GM19043 (cell line): ENCODE data around the gene NMNAT3.

Experiments
- ATAC-seq: cut with Tn5 transposase; IDR thresholded peaks from one replicate; pipeline ENCODE4 v1.9.1; 2021; ENCODE audit warnings: low read depth; ENCODE audit not compliant: unreplicated experiment

NMNAT3 gene

DNA sequence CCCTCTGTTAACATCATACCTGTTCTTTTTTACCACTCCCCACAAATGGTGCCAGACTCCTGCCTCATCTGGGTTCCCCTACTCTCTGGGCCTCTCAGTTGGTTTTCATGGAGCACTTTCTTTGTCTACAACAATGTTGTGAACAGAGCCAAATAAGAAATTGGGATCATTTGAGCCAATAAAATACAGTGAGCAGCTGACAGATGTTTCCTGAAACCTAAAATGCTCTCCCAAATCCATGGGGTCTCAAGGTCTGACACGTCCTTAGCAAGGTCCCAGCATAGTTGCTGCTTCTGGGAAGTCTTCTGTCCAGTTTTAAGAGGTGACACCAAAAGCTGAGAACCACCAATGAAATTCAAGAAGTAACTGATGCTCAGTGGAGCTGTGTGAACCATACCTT is 1.7 kb downstream of the NMNAT3 start:
- no peak for ATAC-seq

DNA sequence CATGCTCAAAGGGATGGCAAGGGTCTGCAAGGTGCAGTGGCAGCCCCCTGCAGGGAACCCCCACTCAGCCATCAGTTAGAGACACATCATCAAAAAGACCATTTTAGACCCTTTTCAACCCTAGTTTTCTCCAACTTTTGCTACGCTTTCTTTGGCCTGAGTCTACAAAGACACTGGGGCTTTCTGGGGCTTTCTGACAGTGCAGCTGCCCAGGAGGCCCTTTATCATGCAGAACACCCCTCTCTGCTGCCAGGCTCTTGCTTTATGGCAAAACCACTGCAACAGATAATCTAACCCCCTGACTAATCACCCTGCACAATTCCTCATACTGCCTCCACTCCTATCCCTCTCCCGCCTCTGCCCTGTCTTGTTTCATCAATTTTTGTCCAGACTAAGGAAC is 2.4 kb downstream of the NMNAT3 start:
- ATAC-seq = no peak

DNA sequence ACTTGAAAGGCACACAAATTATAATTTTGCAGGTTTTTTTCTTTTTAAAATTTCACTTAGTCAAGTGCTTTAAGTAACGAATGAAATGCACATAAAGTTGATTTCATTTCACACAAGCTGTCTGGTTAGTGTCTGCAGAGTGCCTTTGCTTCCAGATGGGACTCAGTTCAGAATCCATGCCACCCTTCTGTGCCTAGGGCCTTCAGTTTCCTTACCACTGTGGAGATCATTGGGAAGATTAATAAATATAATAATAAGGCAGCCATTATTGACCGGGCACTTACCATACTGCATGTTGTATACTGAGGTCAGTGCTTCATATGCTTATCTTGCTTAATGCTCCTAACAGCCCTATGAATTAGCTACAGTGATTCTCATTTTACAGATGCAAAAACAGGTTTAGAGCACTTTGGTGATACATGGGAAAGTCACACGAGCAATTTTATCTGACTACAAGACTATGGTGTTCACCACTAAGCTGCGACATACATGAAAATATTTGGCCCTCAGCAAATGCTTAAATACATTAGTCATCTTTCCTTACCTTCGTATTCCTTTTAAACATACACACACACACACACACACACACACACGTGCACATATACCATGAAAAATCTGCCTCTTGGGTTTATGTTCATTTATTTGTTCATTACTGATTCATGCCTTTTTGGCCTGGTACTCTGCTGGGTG is 3.1 kb downstream of the NMNAT3 start:
- no peak for ATAC-seq

DNA sequence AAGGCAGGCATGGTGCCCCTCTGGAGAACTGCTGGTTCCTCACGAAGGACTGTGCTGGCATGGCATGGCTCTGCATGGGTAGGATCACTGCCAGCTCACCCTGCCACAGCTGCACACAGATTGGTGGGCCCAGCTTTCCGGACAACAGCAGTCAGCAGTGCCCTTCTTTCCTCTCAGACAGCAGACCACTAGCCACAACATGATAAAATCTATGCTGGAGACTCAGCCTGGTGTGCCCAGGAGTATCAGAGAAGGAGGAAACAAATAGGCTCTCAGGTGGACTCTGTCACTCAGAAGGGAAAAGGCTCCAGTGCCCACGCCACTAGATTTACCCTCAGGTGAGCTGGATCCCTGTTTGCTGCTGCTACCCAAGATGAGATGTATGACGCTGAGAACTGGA is 4.9 kb downstream of the NMNAT3 start:
- ATAC-seq = no peak

GRCh38 chr3:139671863-139672646 is 5.7 kb downstream of the NMNAT3 start:
- ATAC-seq = no peak

DNA sequence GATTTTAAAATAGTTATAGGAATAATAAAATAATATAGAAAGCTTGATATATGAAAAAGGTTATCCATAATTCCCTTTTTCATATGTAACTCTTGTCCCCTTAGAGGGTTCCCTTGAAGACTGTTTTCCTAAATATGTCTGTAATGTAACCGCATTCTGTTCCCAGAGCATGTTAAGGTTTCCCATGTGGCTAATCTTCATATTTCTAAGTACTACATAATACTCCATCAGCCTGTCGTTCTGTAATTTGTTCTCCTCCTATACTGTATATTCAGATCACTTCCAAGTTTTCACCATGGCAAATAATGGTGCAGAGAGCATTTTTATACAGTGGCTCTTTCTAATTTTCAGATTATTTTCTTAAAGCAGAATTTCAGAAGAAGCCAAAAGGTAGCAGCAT is 6.7 kb downstream of the NMNAT3 start:
- ATAC-seq = no peak

- no peak for ATAC-seq
These were observed 7.6 kb downstream of the NMNAT3 start for GRCh38 chr3:139670196-139670595.

DNA sequence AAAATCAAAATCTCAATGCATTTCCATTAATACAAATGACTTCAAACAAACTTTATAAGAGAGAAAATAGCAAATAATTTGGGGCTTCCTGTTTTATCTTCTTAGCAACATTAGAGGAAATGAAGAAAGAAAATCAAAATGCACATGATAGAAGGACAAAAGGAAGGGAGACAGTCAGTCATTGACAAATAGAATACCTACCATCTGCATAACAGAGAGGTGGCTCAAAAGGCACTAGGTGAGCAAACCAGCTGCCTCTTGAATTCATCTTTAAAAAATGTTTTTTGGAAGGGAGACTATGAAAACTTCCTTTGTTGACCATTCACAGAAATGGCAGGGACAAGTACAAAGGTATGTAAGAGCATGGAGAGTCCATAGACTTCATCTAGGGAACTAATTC is 9.4 kb downstream of the NMNAT3 start:
- no peak for ATAC-seq

DNA sequence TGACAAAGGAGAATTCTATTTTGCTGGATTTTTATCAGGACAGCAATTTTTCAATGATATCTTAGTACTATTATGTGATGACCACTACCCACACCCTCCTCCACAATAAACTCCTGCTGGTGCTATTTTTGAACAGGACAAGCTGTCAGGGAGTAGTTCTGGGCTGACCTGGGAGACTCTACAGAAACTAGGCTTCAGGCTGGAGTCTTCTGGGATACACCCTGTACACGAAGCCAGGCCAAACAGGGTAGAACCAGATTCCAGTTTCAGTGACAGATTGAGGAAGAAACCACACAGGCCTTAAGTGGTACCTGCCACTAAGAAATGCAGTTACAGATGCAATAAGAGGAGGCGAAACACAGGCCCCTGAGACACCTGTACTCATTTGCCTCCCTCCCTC is 12.8 kb downstream of the NMNAT3 start:
- no peak for ATAC-seq

DNA sequence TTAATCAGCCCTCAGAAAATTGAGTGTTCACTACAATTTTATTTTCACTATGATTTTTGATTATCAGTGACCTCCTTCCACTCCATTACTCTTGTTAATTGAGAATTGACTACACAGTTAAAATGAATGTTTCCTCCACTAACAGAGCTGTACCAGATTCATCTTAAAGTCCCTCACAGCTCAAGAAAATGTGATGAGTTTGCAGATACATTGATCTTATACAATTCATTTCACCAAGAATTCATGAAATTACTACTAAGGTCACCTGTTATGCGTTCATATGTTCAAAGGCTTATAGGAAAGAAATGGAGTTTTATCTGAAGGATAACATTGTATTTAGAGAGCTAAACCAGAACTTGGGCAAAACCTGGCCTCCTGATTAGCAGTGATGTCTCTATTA is 17.5 kb downstream of the NMNAT3 start:
- no peak for ATAC-seq

DNA sequence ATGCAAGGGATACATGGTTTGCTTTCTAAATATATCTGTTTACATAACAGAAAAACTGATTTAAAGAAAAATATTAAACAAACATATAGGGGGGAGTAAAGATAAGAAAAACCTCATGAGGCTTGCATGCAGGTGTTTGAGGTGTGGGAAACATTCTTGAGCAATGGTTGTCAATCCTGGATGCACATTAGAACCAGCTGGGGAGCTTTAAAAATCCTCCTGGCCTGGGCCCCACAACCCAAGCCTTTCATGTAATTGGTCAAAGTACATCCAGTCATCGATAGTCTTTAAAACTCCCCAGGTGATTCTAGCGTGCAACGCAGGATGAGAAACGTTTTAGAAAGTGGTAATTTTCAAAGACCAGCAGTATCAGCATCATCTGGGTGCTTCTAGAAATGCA is 18.3 kb downstream of the NMNAT3 start:
- no peak for ATAC-seq

GRCh38 chr3:139657936-139658335 is 19.8 kb downstream of the NMNAT3 start:
- no peak for ATAC-seq

DNA sequence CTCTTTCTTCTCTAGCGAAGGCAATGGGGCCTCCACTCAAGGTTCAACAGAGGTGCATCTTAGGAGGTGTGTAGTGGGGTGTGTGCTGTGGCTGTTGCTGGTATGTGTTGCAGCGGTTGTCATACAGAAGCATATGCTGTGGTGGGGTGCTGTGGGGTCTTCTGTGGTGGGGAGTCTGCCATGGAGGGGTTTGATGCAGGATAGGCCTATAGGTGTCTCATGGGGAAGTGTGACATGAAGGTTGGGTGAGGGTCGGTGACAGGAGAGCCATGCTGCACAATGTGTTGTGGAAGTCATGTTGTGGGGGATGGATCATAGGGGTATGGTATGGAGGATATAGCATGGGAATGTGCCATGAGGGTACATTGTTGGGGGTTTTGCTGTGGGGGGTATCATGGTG is 20.3 kb downstream of the NMNAT3 start:
- ATAC-seq = no peak

- no peak for ATAC-seq
These were observed 21.7 kb downstream of the NMNAT3 start for GRCh38 chr3:139655909-139656595.

- no peak for ATAC-seq
These were observed 23.0 kb downstream of the NMNAT3 start for GRCh38 chr3:139654637-139655365.

GRCh38 chr3:139653582-139653981 is 24.2 kb downstream of the NMNAT3 start:
- no peak for ATAC-seq

GRCh38 chr3:139652561-139652960 is 25.2 kb downstream of the NMNAT3 start:
- no peak for ATAC-seq

- no peak for ATAC-seq
These were observed 29.8 kb downstream of the NMNAT3 start for GRCh38 chr3:139647866-139648435.

DNA sequence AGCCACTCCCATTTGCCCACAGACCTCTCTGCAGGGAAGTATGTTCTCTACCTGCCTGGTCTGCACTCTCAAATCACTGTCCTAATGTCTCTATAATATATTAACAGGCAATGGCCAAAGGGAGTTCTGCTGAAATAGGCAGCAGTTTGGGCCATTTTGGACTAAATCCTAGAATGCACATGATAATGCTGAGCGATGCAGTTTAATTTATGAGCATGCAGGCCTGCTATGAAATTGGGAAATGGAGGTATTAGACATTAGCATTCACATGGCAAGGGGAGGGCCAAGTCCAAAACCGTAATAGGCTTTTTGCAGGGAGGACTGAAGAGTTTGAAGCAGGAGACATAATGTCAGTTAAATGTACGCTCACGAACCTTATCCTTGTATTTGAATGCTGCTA is 31.3 kb downstream of the NMNAT3 start:
- no peak for ATAC-seq

DNA sequence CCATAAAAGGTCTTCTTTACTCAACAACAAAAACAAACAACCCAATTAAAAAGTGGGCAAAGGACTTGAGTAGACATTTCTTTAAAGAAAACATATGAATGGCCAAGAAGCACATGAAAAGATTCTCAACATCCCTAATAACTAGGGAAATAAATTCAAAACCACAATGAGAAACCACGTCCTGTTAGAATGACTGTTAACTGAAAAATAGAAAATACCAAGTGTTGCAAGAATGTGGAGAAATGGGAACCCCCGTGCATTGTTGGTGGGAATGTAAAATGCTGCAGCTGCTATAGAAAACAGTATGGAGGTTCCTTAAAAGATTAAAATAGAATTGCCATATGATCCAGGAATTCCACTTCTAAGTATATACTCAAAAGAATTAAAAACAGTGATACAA is 34.8 kb downstream of the NMNAT3 start:
- ATAC-seq = no peak

DNA sequence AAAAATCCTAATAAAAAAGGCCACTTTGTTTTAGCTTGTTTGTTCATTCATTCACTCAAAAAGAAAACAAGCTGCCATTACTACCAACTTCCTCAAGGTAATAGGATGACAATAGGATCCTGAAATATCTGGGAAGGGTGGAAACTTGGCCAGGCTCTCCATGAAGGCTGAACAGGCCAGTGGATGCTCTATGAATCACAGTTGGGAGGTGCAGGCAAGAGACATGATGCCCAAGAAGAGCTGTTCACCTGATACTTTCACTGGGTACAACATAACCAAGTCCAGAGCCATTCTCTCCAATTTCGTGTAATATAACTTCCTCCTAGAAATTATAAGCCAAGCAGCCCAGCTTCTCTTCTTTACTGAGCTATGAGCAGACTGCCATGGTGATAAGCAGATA is 37.3 kb downstream of the NMNAT3 start:
- no peak for ATAC-seq
